HEK293 (cell line): ENCODE results near the gene PHACTR2.

Experiments
- ZNF184 ChIP-seq: fragments of 450-650 bp; IDR thresholded peaks from 2 replicates; pipeline ENCODE4 v1.5.1; 2018; ENCODE audit warnings: missing biosample characterization, mild to moderate bottlenecking, missing genetic modification characterization
- TF ChIP-seq, protein P1 (sequence below): fragments of 450-650 bp; formaldehyde crosslinking; IDR thresholded peaks from 2 replicates; pipeline ENCODE4 v1.5.1; 2016; ENCODE audit warnings: missing biosample characterization, missing genetic modification characterization
- TF ChIP-seq, protein P2 (sequence below): fragments of 450-650 bp; formaldehyde crosslinking; IDR thresholded peaks from 2 replicates; pipeline ENCODE4 v1.5.1; 2016; ENCODE audit warnings: missing biosample characterization, missing genetic modification characterization

DNA sequence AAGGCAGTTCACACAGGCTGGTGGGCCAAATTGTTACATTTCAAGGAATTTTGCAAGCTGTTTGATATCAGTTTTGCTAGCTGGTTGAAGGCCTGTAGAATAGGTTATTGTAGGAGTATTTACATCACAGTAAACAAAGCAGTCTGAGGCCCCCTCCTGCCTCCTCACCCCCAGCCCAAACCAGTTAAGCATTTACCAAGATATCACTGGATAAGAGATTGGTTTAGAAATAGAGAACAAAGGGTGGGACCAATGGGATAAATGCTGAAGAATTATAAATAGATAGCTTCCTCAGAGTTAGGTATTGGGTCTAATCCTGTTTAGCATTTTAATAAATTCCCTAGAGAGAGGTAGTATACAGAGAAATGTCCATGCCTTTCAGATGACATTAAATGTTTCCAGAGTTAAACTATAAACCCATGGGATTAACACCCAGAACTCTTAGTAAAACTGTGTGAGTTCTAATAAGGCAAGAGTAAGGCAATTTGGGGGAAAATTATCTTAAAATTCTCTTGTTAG, 2.3 kb upstream of the PHACTR2 start:
- TF ChIP-seq ZNF184 (tag by site-specific recombination) = no peak
- TF ChIP-seq, protein P1, sequence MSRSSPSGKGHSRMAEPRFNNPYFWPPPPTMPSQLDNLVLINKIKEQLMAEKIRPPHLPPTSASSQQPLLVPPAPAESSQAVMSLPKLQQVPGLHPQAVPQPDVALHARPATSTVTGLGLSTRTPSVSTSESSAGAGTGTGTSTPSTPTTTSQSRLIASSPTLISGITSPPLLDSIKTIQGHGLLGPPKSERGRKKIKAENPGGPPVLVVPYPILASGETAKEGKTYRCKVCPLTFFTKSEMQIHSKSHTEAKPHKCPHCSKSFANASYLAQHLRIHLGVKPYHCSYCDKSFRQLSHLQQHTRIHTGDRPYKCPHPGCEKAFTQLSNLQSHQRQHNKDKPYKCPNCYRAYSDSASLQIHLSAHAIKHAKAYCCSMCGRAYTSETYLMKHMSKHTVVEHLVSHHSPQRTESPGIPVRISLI (tag by site-specific recombination) = no peak
- TF ChIP-seq, protein P2, sequence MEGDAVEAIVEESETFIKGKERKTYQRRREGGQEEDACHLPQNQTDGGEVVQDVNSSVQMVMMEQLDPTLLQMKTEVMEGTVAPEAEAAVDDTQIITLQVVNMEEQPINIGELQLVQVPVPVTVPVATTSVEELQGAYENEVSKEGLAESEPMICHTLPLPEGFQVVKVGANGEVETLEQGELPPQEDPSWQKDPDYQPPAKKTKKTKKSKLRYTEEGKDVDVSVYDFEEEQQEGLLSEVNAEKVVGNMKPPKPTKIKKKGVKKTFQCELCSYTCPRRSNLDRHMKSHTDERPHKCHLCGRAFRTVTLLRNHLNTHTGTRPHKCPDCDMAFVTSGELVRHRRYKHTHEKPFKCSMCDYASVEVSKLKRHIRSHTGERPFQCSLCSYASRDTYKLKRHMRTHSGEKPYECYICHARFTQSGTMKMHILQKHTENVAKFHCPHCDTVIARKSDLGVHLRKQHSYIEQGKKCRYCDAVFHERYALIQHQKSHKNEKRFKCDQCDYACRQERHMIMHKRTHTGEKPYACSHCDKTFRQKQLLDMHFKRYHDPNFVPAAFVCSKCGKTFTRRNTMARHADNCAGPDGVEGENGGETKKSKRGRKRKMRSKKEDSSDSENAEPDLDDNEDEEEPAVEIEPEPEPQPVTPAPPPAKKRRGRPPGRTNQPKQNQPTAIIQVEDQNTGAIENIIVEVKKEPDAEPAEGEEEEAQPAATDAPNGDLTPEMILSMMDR (tag by site-specific recombination) = no peak
